Measurements from ENCODE around the gene CBLN3. TPM values are rescaled to one million over a fixed set of nuclear protein-coding genes. Genes with fewer than 3 reads are reported as not detected.

CBLN3 gene
- polyA plus RNA-seq, 2 of the 4 experiments (the other 2 are of a cell fraction) = 1.1 to 1.3 TPM

DNA sequence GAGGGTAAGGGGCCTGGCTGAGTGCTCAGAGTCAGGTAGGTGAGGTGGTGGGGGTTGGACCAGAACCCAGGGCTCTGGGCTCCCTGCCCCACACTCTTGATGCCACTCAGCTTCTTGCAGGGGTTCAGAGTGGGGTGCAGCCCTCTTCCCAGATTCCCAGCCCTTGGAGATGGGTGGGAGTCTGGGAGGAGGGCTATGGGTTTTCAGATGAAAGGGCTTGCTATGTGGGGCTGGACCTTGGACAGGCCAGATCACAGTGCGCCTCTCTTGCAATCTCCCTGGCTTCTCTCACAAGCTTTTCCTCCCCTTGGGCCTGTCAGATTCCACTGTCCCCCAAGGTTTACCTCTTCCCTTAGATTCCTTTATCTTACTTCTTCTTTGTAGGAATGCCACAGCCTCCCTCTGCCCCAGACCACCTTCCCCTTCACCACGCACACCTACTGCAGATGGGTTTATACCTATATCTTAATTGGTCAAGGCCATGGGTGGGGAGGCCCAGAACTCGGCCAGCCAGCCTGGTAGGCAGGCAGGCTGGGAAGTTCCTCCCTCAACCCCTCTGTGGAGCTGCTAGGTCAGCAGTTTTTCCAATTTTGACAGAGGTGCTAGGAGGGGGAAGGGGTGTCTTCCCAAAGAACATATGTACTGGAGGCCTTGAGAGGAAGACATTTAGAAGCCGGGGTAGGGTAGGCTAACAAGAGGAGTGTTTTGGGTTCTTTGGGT, 29.3 kb downstream of the CBLN3 start:
- FAIRE-seq = no peak
- H3K4me1 ChIP-seq = peaks cover 16% of the 10 kb centered on the region; the same call in 1 of the 3 replicates
- ChIA-PET POLR2A (no interaction called here), CTCF (interaction anchor here (0.6 to 4.3 kb wide), 9 partner anchors 9 to 73 kb away, joined by 3 to 16 read pairs (median 5); no protein-coding TSS in a partner anchor)
- no peak for ATAC-seq
- H3K27ac ChIP-seq = no peak overlapping the region
- no peaks in the 10 kb centered on the region for H3K9me3 ChIP-seq
- no peak for DNase-seq (ENCODE audit: low read depth in 1 of 2, low spot score in 1 of 2)
- TF ChIP-seq MAFK (IDR thresholded peaks at IDR 0.05; ENCODE audit: partially characterized antibody) (peak; percentile 89), KDM1A (IDR thresholded peaks at IDR 0.05; ENCODE audit: low read depth) (no peak)
- WGBS (ENCODE audit: missing lambda C conversion rate) = 78% methylated on average over 4 of the region's 4 CpGs
- H3K4me3 ChIP-seq = no peak overlapping the region
- no peak overlapping the region for H3K4me2 ChIP-seq

DNA sequence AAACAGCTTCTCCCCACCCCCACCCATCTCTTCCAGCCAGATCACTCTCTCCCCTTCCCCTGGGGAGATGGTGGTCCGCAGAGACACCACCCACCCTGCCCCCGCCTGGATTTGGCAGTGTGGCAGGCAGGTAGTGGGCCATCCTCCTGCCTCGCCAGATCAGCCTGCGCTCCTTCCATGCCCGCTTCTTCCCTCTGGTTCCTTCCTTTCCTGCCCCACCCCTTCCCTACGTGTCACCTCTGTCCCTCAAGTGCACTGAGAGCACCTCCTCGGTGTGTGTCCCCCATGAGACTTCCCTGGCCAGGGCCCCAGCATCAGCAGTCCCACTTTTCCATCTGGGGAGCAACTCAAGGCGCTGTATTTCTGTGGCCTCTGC, 30.0 kb downstream of the CBLN3 start:
- ATAC-seq (no peak), DNase-seq (ENCODE audit: low read depth in 1 of 2, low spot score in 1 of 2) (no peak), FAIRE-seq (no peak)
- Histone ChIP-seq H3K27ac (peak overlapping the region; percentile 74 to 85; a peak in 4 of 6 replicates), H3K4me3 (peak overlapping the region; percentile 65; the same call in 2 of the 3 replicates), H3K9me3 (no peaks in the 10 kb centered on the region), H3K4me1 (peaks cover 16% of the 10 kb centered on the region; the same call in 1 of the 3 replicates), H3K4me2 (peak overlapping the region; percentile 99)
- POLR2A ChIA-PET = interaction anchor here (1.1 kb wide), 1 partner anchor 30 kb away, joined by 8 read pairs; the partner anchor contains the start of genes CBLN3 and KHNYN
- 92% methylated on average over 8 of the region's 8 CpGs for WGBS (ENCODE audit: missing lambda C conversion rate)
- TF ChIP-seq ZNF302 (CRISPR knock-in tag; IDR thresholded peaks at IDR 0.05) (no peak), POLR2AphosphoS2 (conservative IDR thresholded peaks at IDR 0.05; ENCODE audit: low read length) (no peak), CBX2 (IDR thresholded peaks at IDR 0.05; ENCODE audit: borderline replicate concordance, low read depth) (no peak), EP300 (IDR thresholded peaks at IDR 0.05) (no peak), EHMT2 (IDR thresholded peaks at IDR 0.05; ENCODE audit: low read depth) (no peak), CHD2 (IDR thresholded peaks at IDR 0.05; ENCODE audit: low read length, partially characterized antibody) (no peak)
- TF ChIP-seq, protein P1, sequence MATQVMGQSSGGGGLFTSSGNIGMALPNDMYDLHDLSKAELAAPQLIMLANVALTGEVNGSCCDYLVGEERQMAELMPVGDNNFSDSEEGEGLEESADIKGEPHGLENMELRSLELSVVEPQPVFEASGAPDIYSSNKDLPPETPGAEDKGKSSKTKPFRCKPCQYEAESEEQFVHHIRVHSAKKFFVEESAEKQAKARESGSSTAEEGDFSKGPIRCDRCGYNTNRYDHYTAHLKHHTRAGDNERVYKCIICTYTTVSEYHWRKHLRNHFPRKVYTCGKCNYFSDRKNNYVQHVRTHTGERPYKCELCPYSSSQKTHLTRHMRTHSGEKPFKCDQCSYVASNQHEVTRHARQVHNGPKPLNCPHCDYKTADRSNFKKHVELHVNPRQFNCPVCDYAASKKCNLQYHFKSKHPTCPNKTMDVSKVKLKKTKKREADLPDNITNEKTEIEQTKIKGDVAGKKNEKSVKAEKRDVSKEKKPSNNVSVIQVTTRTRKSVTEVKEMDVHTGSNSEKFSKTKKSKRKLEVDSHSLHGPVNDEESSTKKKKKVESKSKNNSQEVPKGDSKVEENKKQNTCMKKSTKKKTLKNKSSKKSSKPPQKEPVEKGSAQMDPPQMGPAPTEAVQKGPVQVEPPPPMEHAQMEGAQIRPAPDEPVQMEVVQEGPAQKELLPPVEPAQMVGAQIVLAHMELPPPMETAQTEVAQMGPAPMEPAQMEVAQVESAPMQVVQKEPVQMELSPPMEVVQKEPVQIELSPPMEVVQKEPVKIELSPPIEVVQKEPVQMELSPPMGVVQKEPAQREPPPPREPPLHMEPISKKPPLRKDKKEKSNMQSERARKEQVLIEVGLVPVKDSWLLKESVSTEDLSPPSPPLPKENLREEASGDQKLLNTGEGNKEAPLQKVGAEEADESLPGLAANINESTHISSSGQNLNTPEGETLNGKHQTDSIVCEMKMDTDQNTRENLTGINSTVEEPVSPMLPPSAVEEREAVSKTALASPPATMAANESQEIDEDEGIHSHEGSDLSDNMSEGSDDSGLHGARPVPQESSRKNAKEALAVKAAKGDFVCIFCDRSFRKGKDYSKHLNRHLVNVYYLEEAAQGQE (IDR thresholded peaks at IDR 0.05) = no peak
- CTCF ChIA-PET = interaction anchor here (0.6 to 4.3 kb wide), 5 partner anchors 10 to 66 kb away, joined by 3 to 16 read pairs (median 3); no protein-coding TSS in a partner anchor

DNA sequence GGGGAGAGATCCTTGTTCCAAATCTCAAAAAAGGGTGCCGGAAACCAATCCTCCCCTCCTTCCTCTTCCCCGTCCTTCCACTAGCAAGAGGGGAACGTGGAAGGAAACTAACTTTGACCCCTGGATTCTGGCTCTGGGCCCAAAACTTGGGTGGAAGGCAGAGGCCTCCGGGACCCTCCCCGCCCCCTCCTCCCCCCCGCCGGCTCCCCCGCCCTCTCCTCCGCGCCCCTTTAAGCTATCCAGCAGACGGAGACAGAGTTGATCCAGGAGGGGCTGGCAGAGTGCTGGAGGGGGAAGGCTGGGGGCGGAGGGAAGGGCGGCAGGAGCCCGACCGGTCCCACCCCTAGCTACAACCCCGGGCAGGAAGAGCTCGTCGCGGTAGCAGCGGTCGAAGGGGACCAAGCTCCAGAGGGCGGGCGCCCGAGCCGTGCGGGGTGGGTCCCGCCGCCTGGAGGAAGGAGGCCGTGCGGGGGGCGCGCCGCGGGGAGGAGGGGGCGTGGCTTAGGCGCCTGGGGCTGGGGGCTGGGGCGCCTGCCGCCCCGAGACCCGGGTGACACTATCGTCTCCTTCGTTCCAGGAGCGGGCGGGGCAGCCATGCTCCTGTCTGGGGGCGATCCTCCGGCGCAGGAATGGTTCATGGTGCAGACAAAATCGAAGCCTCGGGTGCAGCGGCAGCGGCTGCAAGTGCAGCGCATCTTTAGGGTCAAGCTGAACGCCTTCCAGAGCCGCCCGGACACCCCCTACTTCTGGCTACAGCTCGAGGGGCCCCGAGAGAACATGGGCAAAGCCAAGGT, 30.6 kb downstream of the CBLN3 start, which contains the start of gene NYNRIN:
TSS of gene NYNRIN (plus strand) at position 351 of the 794 bp plus-strand sequence. CDS start at position 595, 244 bp downstream.
- FAIRE-seq = no peak
- H3K4me3 ChIP-seq = peak within 1 kb of the TSS; percentile 65
- H3K4me2 ChIP-seq = peak within 1 kb of the TSS; percentile 99
- H3K27ac ChIP-seq = peak within 1 kb of the TSS; percentile 74 to 85
- no peak for TF ChIP-seq KDM1A (IDR thresholded peaks at IDR 0.05; ENCODE audit: low read depth)
- TF ChIP-seq, protein P2, sequence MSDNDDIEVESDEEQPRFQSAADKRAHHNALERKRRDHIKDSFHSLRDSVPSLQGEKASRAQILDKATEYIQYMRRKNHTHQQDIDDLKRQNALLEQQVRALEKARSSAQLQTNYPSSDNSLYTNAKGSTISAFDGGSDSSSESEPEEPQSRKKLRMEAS (IDR thresholded peaks at IDR 0.05) = no peak
- no peak for TF ChIP-seq HOXA7 (CRISPR knock-in tag; IDR thresholded peaks at IDR 0.05)
- TF ChIP-seq, protein P3, sequence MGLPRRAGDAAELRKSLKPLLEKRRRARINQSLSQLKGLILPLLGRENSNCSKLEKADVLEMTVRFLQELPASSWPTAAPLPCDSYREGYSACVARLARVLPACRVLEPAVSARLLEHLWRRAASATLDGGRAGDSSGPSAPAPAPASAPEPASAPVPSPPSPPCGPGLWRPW (IDR thresholded peaks at IDR 0.05) = no peak
- no peak for TF ChIP-seq JUN (IDR thresholded peaks at IDR 0.05)
- TF ChIP-seq KDM5A (IDR thresholded peaks at IDR 0.05) = no peak
- TF ChIP-seq POLR2AphosphoS2 (conservative IDR thresholded peaks at IDR 0.05; ENCODE audit: low read length) = no peak
- no peak for TF ChIP-seq ZNF302 (CRISPR knock-in tag; IDR thresholded peaks at IDR 0.05)
- TF ChIP-seq, protein P4, sequence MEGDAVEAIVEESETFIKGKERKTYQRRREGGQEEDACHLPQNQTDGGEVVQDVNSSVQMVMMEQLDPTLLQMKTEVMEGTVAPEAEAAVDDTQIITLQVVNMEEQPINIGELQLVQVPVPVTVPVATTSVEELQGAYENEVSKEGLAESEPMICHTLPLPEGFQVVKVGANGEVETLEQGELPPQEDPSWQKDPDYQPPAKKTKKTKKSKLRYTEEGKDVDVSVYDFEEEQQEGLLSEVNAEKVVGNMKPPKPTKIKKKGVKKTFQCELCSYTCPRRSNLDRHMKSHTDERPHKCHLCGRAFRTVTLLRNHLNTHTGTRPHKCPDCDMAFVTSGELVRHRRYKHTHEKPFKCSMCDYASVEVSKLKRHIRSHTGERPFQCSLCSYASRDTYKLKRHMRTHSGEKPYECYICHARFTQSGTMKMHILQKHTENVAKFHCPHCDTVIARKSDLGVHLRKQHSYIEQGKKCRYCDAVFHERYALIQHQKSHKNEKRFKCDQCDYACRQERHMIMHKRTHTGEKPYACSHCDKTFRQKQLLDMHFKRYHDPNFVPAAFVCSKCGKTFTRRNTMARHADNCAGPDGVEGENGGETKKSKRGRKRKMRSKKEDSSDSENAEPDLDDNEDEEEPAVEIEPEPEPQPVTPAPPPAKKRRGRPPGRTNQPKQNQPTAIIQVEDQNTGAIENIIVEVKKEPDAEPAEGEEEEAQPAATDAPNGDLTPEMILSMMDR (IDR thresholded peaks at IDR 0.05) = no peak
- TF ChIP-seq, protein P5, sequence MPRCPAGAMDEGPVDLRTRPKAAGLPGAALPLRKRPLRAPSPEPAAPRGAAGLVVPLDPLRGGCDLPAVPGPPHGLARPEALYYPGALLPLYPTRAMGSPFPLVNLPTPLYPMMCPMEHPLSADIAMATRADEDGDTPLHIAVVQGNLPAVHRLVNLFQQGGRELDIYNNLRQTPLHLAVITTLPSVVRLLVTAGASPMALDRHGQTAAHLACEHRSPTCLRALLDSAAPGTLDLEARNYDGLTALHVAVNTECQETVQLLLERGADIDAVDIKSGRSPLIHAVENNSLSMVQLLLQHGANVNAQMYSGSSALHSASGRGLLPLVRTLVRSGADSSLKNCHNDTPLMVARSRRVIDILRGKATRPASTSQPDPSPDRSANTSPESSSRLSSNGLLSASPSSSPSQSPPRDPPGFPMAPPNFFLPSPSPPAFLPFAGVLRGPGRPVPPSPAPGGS (IDR thresholded peaks at IDR 0.05) = no peak
- no peak for TF ChIP-seq JUNB (IDR thresholded peaks at IDR 0.05)
- TF ChIP-seq CBX8 (IDR thresholded peaks at IDR 0.05) = no peak
- no peak for TF ChIP-seq SMC3 (IDR thresholded peaks at IDR 0.05)
- TF ChIP-seq NFE2L2 (conservative IDR thresholded peaks at IDR 0.05; ENCODE audit: low read length) = no peak
- TF ChIP-seq ESRRA (IDR thresholded peaks at IDR 0.05; ENCODE audit: borderline replicate concordance, low read length) = no peak
- TF ChIP-seq RAD21 (conservative IDR thresholded peaks at IDR 0.05 in 1 of 2, IDR thresholded peaks at IDR 0.05 in 1 of 2) = no peak
- no peak for TF ChIP-seq HOXB5 (CRISPR knock-in tag; IDR thresholded peaks at IDR 0.05)
- TF ChIP-seq EHMT2 (IDR thresholded peaks at IDR 0.05; ENCODE audit: low read depth) = no peak
- POLR2A ChIA-PET = interaction anchor here (1.1 kb wide), 1 partner anchor 31 kb away, joined by 8 read pairs; the partner anchor contains the start of genes CBLN3 and KHNYN
- 42% methylated on average over 16 of the region's 57 CpGs for WGBS (ENCODE audit: missing lambda C conversion rate)
- CTCF ChIA-PET = interaction anchor here (1.2 to 4.3 kb wide), 2 partner anchors 32 to 66 kb away, joined by 3 to 16 read pairs; no protein-coding TSS in a partner anchor
- peak; percentile 44 to 80; a peak in 4 of 6 replicates for ATAC-seq
- DNase-seq (ENCODE audit: low read depth in 1 of 2, low spot score in 1 of 2) = no peak
- peaks cover 16% of the 10 kb centered on the region; the same call in 1 of the 3 replicates for H3K4me1 ChIP-seq
- H3K9me3 ChIP-seq = no peaks in the 10 kb centered on the region

All from A549 (cell line).